ENCODE results near the gene SORL1-AS1.

SORL1-AS1 gene

DNA sequence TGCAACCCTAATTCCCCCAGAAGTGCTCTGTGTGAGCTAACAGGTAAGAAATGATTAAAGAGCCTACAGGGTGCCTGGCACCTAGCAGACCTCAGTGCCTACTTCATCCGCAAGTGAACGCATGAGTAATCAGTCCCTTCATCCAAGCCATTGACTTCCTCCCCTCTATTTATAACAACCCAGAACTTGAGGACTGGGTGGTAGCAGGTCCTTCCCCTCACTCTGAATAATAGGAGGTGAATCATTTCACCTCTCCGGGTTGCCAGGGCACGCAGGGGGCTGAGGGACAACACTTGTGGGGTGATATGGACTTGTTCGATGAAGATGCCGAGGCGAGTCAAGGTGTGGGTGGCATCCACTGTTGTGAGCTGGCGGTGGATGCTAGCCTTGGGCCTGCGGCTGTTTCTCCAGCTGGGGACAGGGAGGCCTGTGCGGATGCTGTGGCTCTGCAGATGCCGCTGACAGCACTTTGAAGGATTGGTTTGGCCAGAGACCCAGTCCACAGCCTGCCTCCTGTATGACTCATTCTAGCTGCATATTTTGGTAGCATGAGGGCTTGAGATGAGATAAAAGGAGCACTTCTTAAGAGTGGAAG is 11.7 kb upstream of the SORL1-AS1 start (continued):
- TF ChIP-seq TAF1 (IDR thresholded peaks at IDR 0.05; ENCODE audit: borderline replicate concordance, low read depth, low read length) (no peak), EZH2phosphoT487 (IDR thresholded peaks at IDR 0.05; ENCODE audit: borderline replicate concordance, low read depth) (no peak), MXI1 (IDR thresholded peaks at IDR 0.05; ENCODE audit: low read depth, low read length) (no peak), SIN3A (IDR thresholded peaks at IDR 0.05; ENCODE audit: borderline replicate concordance, low read depth, low read length) (peak; percentile 88), NFIC (IDR thresholded peaks at IDR 0.05; ENCODE audit: borderline replicate concordance) (peak; percentile 99), YY1 (IDR thresholded peaks at IDR 0.05; ENCODE audit: low read depth) (no peak), TCF12 (IDR thresholded peaks at IDR 0.05) (peak; percentile 96), FOSL2 (IDR thresholded peaks at IDR 0.05; ENCODE audit: borderline replicate concordance, low read depth) (peak; percentile 95), PBX3 (IDR thresholded peaks at IDR 0.05) (peak; percentile 98)
- TF ChIP-seq, protein P1, sequence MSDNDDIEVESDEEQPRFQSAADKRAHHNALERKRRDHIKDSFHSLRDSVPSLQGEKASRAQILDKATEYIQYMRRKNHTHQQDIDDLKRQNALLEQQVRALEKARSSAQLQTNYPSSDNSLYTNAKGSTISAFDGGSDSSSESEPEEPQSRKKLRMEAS (IDR thresholded peaks at IDR 0.05; ENCODE audit: low read depth) = peak; percentile 89

GRCh38 chr11:121463689-121464335 is 11.0 kb upstream of the SORL1-AS1 start:
- Histone ChIP-seq H3K27me3 (ENCODE audit: insufficient read depth) (no peaks in the 10 kb centered on the region), H4K20me1 (ENCODE audit: insufficient read depth) (no peaks in the 10 kb centered on the region), H3K36me3 (replicated peaks in 1 of 2; ENCODE audit: control insufficient read depth in 1 of 2, insufficient read depth in 2 of 2, low read length in 1 of 2) (no peaks in the 10 kb centered on the region), H3K9ac (no peak overlapping the region), H3K27ac (ENCODE audit: low read depth in 2 of 2, low read length in 1 of 2) (peak overlapping the region; percentile 34 to 74; a peak in 2 of 4 replicates), H3K9me2 (no peaks in the 10 kb centered on the region), H3K4me3 (ENCODE audit: low read depth in 2 of 2, low read length in 1 of 2) (no peak overlapping the region), H3K9me3 (no peaks in the 10 kb centered on the region), H3K79me2 (ENCODE audit: insufficient read depth) (no peaks in the 10 kb centered on the region), H2AFZ (ENCODE audit: low read depth) (no peak overlapping the region), H3K4me1 (ENCODE audit: control insufficient read depth in 1 of 2, insufficient read depth in 2 of 2, low read depth in 1 of 2, low read length in 1 of 2) (peaks cover 35 to 42% of the 10 kb centered on the region in 2 experiments), H3F3A (replicated peaks; ENCODE audit: insufficient read depth) (peaks cover 19% of the 10 kb centered on the region), H3K4me2 (no peak overlapping the region)
- ChIA-PET CTCF (interaction anchor here (0.7 to 5.0 kb wide), 4 partner anchors 12 to 128 kb away, joined by 3 to 29 read pairs (median 5); partner anchors contain the start of genes SORL1 and SORL1-AS1), POLR2A (no interaction called here)
- TF ChIP-seq TCF12 (IDR thresholded peaks at IDR 0.05) (no peak), FOSL2 (IDR thresholded peaks at IDR 0.05; ENCODE audit: borderline replicate concordance, low read depth) (no peak), RXRA (IDR thresholded peaks at IDR 0.05; ENCODE audit: borderline replicate concordance, low read depth) (no peak), JUND (IDR thresholded peaks at IDR 0.05) (no peak), SMC3 (IDR thresholded peaks at IDR 0.05; ENCODE audit: low read depth, low read length) (no peak), MEF2A (IDR thresholded peaks at IDR 0.05; ENCODE audit: borderline replicate concordance, low read depth) (no peak), RCOR1 (IDR thresholded peaks at IDR 0.05; ENCODE audit: low read length) (no peak), GABPA (IDR thresholded peaks at IDR 0.05; ENCODE audit: low read depth) (no peak), YY1 (IDR thresholded peaks at IDR 0.05; ENCODE audit: low read depth) (no peak), EP300 (IDR thresholded peaks at IDR 0.05; ENCODE audit: borderline replicate concordance in 1 of 2, low read depth in 1 of 2, low read length in 1 of 2) (no peak), RFX5 (IDR thresholded peaks at IDR 0.05; ENCODE audit: low read length) (no peak), ELF1 (IDR thresholded peaks at IDR 0.05) (no peak), GATA2 (CRISPR knock-in tag; IDR thresholded peaks at IDR 0.05) (no peak), TEAD4 (IDR thresholded peaks at IDR 0.05; ENCODE audit: borderline replicate concordance, insufficient read depth) (no peak)
- TF ChIP-seq, protein P2, sequence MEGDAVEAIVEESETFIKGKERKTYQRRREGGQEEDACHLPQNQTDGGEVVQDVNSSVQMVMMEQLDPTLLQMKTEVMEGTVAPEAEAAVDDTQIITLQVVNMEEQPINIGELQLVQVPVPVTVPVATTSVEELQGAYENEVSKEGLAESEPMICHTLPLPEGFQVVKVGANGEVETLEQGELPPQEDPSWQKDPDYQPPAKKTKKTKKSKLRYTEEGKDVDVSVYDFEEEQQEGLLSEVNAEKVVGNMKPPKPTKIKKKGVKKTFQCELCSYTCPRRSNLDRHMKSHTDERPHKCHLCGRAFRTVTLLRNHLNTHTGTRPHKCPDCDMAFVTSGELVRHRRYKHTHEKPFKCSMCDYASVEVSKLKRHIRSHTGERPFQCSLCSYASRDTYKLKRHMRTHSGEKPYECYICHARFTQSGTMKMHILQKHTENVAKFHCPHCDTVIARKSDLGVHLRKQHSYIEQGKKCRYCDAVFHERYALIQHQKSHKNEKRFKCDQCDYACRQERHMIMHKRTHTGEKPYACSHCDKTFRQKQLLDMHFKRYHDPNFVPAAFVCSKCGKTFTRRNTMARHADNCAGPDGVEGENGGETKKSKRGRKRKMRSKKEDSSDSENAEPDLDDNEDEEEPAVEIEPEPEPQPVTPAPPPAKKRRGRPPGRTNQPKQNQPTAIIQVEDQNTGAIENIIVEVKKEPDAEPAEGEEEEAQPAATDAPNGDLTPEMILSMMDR (IDR thresholded peaks at IDR 0.05) = no peak
- TF ChIP-seq, protein P3, sequence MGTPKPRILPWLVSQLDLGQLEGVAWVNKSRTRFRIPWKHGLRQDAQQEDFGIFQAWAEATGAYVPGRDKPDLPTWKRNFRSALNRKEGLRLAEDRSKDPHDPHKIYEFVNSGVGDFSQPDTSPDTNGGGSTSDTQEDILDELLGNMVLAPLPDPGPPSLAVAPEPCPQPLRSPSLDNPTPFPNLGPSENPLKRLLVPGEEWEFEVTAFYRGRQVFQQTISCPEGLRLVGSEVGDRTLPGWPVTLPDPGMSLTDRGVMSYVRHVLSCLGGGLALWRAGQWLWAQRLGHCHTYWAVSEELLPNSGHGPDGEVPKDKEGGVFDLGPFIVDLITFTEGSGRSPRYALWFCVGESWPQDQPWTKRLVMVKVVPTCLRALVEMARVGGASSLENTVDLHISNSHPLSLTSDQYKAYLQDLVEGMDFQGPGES (IDR thresholded peaks at IDR 0.05; ENCODE audit: low read depth, low read length) = no peak
- TF ChIP-seq, protein P1 (IDR thresholded peaks at IDR 0.05; ENCODE audit: low read depth) = no peak
- TF ChIP-seq, protein P4, sequence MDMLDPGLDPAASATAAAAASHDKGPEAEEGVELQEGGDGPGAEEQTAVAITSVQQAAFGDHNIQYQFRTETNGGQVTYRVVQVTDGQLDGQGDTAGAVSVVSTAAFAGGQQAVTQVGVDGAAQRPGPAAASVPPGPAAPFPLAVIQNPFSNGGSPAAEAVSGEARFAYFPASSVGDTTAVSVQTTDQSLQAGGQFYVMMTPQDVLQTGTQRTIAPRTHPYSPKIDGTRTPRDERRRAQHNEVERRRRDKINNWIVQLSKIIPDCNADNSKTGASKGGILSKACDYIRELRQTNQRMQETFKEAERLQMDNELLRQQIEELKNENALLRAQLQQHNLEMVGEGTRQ (IDR thresholded peaks at IDR 0.05; ENCODE audit: borderline replicate concordance, low read depth, low read length) = no peak
- 97% methylated on average over 6 of the region's 6 CpGs for WGBS (ENCODE audit: low lambda C conversion rate)
- no peak for DNase-seq

Data from SK-N-SH (cell line).